AG04450 (cell line): ENCODE results near the gene SREBF2. TPM values are rescaled to one million over a fixed set of nuclear protein-coding genes. Genes with fewer than 3 reads are reported as not detected.

ENCODE experiments used
- CTCF ChIA-PET: fragments of 300-600, 350-600 bp; formaldehyde crosslinking; extraction: SDS; loops from one replicate; lab custom pipeline; 2022; ENCODE audit warnings: antibody characterized with exemption, inconsistent platforms; lab: Charles Lee
- POLR2A ChIA-PET: fragments of 350-600 bp; formaldehyde crosslinking; extraction: SDS; loops from one replicate; lab custom pipeline; 2021; ENCODE audit warnings: antibody characterized with exemption, inconsistent platforms; lab: Yijun Ruan, JAX
- DNase-seq: peaks from one replicate; pipeline ENCODE4 v3.0.0-alpha.2; 2011; ENCODE audit warnings: low read depth, low spot score
- H3K27ac ChIP-seq: one replicate; pipeline ENCODE4 v1.5.1; 2012; ENCODE audit warnings: low read depth, low read length, control low read depth
- H3K27me3 ChIP-seq: one replicate; pipeline ENCODE4 v1.6.0; 2012; ENCODE audit warnings: low read length; ENCODE audit not compliant: control insufficient read depth, insufficient read depth
- H3K4me3 ChIP-seq: 2 replicates; pipeline ENCODE4 v1.5.1; 2011; ENCODE audit warnings: mild to moderate bottlenecking, low read depth, low read length, control low read depth
- H3K9me3 ChIP-seq: 2 replicates; pipeline ENCODE4 v1.5.1; 2012; ENCODE audit warnings: low read length; ENCODE audit not compliant: control insufficient read depth, insufficient read depth
- polyA plus RNA-seq: library from polyadenylated mRNA; depleted of rRNA; stranded (reverse); fragments of >200 nt; gene quantifications from 2 replicates; pipeline ENCODE4 v1.2.3, GENCODE V29; 2011
- TF ChIP-seq, protein P1 (sequence below): IDR thresholded peaks from 2 replicates; pipeline ENCODE4 v1.5.1; 2011; ENCODE audit warnings: low read depth, low read length, control low read depth, inconsistent platforms

The SREBF2 gene
- polyA plus RNA-seq, 1 experiment, result 31.7 TPM

DNA sequence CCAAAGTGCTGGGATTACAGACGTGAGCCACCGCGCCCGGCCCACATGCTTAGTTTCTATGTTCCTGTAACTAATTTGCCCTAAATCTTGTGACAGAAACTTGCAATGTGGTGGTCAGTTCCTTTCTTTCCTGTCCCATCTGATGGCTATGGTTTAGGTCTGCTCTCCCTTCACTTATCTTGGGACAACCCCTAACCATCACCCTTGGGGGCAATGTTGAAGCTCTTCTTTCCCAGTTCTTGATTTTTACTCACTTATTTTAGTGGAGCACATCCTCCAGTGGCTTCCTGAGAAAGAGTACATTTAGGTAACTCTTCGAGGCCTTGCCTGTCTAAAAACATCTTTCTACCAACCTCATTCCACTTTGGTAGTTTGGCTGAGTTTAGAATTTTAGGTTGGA, 7.3 kb downstream of the SREBF2 start:
- Histone ChIP-seq H3K9me3 (no peaks in the 10 kb centered on the region), H3K27me3 (no peaks in the 10 kb centered on the region), H3K4me3 (no peak overlapping the region), H3K27ac (no peak overlapping the region)
- TF ChIP-seq, protein P1, sequence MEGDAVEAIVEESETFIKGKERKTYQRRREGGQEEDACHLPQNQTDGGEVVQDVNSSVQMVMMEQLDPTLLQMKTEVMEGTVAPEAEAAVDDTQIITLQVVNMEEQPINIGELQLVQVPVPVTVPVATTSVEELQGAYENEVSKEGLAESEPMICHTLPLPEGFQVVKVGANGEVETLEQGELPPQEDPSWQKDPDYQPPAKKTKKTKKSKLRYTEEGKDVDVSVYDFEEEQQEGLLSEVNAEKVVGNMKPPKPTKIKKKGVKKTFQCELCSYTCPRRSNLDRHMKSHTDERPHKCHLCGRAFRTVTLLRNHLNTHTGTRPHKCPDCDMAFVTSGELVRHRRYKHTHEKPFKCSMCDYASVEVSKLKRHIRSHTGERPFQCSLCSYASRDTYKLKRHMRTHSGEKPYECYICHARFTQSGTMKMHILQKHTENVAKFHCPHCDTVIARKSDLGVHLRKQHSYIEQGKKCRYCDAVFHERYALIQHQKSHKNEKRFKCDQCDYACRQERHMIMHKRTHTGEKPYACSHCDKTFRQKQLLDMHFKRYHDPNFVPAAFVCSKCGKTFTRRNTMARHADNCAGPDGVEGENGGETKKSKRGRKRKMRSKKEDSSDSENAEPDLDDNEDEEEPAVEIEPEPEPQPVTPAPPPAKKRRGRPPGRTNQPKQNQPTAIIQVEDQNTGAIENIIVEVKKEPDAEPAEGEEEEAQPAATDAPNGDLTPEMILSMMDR, result no peak
- DNase-seq, result no peak
- ChIA-PET POLR2A (no interaction called here), CTCF (interaction anchor here (0.8 to 1.9 kb wide), 2 partner anchors 101 to 143 kb away, joined by 3 to 5 read pairs; no protein-coding TSS in a partner anchor)

DNA sequence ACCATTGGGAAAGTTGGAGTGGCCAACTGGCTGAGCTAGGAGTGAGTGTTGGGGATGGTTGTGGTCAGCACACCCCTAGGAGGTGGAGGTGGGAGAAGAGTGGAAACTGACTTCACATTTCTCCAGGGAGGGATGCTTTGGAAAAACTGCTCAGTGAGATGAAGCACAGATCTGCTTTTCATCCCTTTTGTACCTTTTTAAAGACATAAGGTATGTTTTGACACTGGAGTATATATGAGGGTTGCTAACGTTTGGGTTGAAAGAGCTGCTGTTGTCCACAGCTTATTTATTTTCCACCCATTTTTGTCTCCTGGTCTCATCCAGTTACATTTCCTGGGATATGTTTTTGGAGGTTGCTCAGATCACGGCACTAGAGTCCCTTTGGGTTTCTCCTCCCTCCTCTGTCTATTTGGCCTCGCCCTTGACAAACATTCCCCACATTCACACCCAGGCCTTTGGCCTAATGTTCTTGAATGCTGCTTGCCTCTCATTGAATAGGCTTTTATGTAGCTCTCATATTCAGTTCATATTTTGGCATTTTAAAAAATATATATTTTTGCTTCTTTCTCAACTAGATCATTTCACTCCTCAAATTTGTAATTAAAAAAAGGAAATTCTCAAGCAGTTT, 8.3 kb downstream of the SREBF2 start:
- ChIA-PET CTCF (interaction anchor here (1.4 to 1.8 kb wide), 2 partner anchors 144 to 174 kb away, joined by 3 to 5 read pairs; no protein-coding TSS in a partner anchor), POLR2A (no interaction called here)
- Histone ChIP-seq H3K27ac (no peak overlapping the region), H3K9me3 (no peaks in the 10 kb centered on the region), H3K27me3 (no peaks in the 10 kb centered on the region), H3K4me3 (no peak overlapping the region)
- no peak for DNase-seq
- TF ChIP-seq, protein P1, result no peak

DNA sequence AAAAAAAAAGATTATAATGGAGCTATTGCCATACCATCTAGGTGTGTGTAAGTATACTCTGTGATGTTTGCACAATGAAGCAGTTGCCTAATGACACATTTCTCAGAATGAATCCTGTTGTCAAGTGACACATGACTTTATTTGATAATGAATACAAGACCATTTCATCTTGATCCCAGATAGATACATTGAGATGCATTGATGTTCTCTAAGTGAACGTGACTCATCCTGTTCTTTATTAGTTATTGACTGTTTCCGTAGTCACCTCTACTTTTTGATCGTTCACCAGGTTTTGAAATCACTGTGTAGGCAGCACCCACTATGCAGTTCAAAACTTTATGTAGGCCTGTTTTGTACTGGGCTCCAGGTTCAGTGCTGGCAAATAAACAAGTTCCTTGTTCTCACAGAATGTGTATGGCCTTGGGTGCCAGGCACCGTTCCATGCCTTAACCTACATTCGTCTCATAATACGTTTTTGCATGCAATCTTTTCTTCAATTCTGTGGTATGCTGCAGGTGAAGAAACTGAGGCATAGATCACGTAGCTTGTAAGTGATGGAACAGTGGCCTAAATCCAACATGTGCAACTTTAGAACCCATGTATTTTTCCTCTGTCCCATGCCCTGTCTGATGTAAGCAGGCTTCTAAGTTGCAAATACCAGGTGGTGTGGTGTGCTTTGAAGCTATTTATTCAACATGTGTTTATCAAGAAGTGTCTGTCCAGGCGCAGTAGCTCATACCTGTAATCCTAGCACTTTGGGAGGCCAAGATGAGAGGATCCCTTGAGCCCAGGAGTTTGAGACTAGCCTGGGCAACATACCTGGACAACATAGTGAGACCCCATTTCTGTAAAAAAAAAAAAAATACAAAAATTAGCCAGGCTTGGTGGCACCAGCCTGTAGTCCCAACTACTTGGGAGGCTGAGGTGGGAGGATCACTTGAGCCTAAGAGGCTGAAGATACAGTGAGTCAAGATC, 10.4 kb downstream of the SREBF2 start:
- DNase-seq, result no peak
- TF ChIP-seq, protein P1, result no peak
- no peak overlapping the region for H3K4me3 ChIP-seq
- H3K27me3 ChIP-seq, result no peaks in the 10 kb centered on the region
- no peaks in the 10 kb centered on the region for H3K9me3 ChIP-seq
- ChIA-PET CTCF (interaction anchor here (1.7 kb wide), 1 partner anchor 97 kb away, joined by 4 read pairs; no protein-coding TSS in a partner anchor), POLR2A (interaction anchor here (0.6 to 0.7 kb wide), 2 partner anchors 43 to 74 kb away, joined by 3 to 4 read pairs; partner anchors contain the start of gene CCDC134)
- H3K27ac ChIP-seq, result no peak overlapping the region

DNA sequence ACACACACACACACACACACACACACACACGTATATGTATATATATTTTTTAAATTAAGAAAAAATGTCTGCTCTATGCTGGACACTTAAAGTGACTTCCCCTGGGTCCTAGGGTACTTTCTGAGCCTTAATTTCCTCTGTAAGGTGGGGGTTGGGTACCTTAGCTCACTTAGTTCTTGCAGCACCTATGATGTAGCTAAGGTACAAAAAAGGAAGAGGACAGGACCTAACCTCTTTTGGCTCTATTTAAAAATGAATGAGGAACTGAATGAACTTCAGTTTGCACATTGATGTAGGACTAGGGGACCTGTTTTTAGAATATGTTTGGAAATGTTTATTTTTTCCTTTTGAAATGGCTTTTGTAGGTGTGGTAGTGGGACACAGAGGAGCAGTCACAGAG, 11.1 kb downstream of the SREBF2 start:
- Histone ChIP-seq H3K9me3 (no peaks in the 10 kb centered on the region), H3K27me3 (no peaks in the 10 kb centered on the region), H3K27ac (no peak overlapping the region), H3K4me3 (no peak overlapping the region)
- DNase-seq, result no peak
- TF ChIP-seq, protein P1, result no peak
- ChIA-PET POLR2A (no interaction called here), CTCF (interaction anchor here (1.7 kb wide), 1 partner anchor 97 kb away, joined by 4 read pairs; no protein-coding TSS in a partner anchor)
